GF-D8 (cell line): ENCODE data around the gene ZBTB34.
A peak's percentile ranks its signal among the peaks of the same experiment; 100 is the strongest.
"Not testable (repeated sequence)": the region's sequence is repeated elsewhere in the genome, so short reads cannot be mapped to it uniquely, and the experiment has no call there.

ENCODE experiments used
- DNase-seq: peaks from one replicate; lab custom pipeline; 2025; lab: John Stamatoyannopoulos, UW

Gene ZBTB34, protein sequence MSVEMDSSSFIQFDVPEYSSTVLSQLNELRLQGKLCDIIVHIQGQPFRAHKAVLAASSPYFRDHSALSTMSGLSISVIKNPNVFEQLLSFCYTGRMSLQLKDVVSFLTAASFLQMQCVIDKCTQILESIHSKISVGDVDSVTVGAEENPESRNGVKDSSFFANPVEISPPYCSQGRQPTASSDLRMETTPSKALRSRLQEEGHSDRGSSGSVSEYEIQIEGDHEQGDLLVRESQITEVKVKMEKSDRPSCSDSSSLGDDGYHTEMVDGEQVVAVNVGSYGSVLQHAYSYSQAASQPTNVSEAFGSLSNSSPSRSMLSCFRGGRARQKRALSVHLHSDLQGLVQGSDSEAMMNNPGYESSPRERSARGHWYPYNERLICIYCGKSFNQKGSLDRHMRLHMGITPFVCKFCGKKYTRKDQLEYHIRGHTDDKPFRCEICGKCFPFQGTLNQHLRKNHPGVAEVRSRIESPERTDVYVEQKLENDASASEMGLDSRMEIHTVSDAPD

DNA sequence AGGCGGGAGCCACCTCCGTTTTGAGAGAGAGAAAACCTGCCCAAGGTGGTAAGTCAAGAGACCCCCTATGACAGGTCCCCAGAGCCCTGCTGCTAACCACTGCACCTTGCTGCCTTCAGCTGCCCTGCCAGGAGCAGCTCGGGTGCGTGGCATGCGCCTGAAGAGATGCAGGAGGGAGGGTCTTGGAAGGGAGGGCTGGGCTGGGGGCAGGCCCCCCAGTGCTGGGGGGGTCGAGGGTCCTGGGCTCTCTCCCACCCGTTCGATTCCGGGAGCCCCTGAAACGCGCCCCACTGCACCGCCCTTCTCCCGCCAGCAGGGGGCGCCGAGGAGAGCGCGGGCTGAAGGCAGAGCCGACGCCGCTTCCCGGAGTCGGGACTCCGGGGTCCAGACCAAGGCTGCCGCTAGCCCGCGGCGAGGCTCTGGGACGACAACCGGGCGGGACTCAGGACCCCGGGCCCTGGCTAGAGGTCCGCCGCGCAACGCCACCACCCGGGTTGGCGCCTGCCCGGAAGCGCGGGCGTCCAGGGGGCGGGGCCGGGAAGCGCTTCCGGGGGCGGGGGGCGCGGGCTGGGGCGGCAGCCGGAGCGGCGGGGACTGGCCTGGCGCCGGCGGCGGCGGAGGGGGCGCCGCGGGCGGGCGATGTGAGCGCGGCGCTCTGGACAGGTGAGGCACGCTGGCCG, at the start of gene ZBTB34:
Gene ZBTB34, plus strand, starts transcription at position 563 of the 680 bp plus-strand sequence. CDS start 18,761 bp downstream, outside the sequence.
- DNase-seq = no peak

DNA sequence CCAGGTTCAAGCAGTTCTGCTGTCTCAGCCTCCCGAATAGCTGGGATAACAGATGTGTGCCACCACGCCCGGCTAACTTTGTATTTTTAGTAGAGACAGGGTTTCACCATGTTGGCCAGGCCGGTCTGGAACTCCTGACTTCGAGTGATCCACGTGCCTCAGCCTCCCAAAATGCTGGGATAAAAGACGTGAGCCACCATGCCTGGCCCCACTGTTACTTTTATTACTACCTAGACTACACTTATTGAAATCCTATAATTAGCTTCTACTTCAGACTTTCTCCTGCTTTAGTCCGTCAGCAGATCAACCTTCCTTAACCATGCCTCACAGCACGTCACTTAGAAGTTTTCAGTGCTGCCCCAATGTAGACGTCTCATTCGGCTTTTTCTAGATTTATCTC, 47.4 kb upstream of the ZBTB34 start:
- DNase-seq = no peak

DNA sequence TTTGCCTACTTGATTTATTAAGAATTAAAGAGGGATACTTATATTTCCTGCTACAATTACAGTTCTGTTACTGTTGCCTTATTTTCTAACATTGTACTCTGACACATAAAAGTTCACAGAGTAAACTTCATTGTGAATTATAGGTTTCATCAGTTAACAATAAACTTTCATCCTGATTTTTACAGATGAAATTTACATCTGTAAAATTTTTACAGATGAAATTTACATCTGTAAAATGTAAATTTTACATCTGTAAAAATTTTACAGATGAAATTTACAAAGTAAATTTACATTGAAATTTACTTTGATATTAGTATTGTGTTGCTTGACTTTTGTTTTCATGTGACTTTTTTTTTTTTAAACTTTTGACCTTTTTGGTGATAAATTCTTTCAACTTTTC, 46.3 kb upstream of the ZBTB34 start:
- DNase-seq = no peak

DNA sequence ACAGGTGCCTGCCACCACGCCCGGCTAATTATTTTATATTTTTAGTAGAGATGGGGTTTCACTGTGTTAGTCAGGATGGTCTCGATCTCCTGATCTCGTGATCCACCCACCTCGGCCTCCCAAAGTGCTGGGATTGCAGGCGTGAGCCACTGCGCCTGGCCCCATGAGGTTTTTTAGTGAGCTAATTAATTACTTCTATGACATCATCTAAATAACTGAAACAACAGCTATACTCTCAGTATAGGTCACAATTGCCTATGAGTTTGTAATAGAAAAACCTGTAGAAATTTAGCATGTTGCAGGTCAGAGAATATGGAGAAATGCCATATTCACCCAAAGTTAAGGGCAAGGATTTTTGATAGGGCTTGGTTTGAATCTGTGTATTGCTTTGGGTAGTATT, 42.8 kb upstream of the ZBTB34 start:
- not testable (repeated sequence) for DNase-seq

DNA sequence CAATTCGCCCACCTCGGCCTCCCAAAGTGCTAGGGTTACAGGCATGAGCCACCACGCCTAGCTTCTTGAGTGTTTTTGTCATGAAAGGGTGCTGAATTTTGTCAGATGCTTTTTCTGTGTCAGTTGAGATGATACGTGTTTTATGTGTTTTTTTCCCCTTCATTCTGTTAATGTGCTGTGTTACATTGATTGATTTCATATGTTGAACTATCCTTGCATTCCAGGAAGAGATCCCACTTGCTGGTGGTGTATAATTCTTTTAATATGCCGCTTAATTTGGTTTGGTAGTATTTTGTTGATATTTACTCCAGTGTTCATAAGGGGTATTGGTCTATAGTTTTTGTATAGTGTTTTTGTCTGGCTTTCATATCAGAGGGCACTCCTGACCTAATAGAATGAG, 42.0 kb upstream of the ZBTB34 start:
- no peak for DNase-seq

DNA sequence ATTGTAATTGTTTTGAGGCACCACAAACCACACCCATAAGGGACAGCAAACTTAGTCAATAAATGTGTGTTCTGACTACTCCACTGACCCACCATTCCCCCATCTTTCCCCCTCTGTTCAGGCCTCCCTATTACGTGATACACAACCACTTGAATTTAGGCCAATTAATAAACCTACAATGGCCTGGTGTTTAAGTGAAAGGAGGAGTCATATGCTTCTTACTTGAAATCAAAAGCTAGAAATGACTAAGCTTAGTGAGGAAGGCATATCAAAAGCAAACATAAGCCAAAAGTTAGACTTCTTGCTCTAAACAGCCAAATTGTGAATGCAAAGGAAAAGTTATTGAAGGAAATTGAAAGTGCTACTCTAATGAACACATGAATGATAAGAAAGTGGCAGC, 41.0 kb upstream of the ZBTB34 start:
- no peak for DNase-seq

DNA sequence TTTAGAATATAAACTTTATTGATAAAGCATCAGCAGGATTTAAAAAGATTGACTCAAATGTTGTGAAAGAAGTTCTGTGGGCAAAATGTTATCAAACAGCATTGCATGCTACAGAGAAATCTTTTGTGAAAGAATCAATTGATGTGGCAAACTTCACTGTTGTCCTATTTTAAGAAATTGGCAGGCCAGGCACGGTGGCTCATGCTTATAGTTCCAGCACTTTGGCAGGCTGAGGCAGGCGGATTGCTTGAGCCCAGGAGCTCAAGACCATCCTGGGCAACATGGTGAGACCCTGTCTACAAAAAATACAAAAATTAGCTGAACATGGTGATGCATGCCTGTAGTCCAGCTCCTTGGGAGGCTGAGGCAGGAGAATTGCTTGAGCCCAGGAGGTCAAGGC, 38.2 kb upstream of the ZBTB34 start:
- no peak for DNase-seq

DNA sequence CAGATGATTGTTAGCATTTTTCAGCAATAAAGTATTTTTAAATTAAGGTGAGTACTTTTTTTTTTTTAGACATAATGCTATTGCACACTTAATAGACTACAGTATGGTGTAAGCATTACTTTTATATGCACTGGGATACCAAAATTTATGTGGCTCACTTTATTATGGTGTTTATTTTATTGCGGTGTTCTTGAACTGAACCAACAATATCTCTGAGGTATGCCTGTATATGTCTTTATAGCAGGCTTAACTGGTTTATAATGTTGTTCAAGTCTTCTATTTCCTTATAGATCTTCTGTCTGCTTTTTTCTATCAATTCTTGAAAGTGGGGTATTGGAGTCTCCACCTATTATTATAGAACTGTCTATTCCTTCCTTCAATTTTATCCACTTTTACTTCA, 37.6 kb upstream of the ZBTB34 start:
- DNase-seq = no peak

DNA sequence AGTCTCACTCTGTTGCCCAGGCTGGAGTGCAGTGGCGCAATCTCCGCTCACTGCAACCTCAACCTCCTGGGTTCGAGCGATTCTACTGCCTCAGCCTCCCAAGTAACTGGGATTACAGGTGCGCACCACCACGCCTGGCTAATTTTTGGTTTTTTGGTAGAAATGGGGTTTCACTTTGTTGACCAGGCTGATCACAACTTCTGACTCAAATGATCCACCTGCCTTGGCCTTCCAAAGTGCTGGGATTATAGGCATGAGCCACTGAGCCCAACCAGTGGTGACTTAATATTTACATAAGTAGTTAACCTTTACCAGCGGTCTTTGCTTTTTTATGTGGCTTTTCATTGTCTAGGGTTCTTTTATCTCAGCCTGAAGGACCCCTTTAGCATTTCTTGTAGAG, 36.4 kb upstream of the ZBTB34 start:
- not testable (repeated sequence) for DNase-seq

DNA sequence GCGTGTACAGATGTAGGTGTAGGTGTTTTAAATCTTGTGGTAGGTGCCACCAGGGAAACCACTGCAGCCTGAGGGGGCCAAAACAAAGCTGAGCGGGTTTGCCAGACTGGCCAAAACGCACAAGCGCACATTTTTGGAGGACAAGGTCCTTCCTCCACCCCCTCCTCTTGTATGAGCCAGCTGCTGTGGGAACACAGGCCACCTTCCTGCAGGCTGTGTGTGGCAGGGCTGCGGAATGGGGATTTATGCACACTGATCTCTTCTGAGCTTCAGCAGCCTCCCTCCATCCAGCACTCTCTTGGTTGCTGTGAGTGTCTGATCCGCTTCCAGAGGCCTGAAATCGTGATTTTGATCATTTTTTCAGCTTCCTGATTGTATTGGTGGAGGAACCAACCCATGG, 33.2 kb upstream of the ZBTB34 start:
- DNase-seq = no peak

DNA sequence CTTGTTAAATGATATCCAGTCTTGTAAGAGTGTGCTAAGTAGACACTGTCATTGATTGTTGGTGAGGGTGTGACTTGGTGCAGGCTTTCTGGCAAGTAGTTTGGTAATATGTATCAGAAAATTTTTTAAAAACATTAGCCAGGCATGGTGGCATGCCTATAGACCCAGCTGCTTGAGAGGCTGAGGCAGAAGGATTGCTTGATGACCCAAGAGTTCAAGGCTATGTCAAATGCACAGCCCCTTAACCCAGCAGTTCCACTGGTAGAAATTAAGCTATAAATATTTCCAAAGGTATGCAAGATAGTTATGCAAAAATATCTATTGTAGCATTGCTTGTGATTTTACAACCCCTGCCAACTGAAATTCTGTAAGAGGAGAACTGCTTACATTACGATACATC, 31.4 kb upstream of the ZBTB34 start:
- DNase-seq = peak; percentile 4

DNA sequence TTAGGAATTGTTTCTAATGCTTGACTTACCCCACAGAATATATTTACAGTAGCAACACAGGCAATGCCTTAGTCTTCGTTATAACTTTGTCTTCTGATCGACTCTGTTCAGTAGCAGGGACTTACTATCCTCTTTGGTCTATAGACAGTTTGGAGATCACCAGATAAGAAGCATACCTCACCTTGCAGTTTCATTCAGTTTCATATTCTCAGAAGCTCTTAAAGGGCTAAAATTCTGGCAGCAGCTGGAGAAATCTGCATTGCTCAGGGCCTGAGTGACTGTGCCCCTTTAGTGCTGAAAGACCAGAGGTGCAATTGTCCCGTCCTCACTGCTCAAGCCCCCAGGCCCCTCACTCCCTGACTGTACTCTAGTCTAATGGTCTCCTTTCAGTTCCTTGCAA, 29.6 kb upstream of the ZBTB34 start:
- DNase-seq = no peak

DNA sequence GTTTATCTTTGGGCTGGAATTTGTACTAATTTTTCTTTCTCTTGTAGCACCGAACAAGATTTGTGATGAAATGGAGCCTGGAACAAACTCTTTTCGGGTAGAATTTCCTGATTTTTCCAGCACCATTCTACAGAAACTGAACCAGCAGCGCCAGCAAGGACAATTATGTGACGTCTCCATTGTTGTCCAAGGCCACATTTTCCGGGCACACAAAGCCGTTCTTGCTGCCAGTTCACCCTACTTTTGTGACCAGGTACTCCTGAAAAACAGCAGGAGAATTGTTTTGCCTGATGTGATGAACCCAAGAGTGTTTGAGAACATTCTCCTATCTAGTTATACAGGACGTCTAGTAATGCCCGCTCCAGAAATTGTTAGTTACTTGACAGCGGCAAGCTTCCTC, 28.0 kb upstream of the ZBTB34 start:
- no peak for DNase-seq

DNA sequence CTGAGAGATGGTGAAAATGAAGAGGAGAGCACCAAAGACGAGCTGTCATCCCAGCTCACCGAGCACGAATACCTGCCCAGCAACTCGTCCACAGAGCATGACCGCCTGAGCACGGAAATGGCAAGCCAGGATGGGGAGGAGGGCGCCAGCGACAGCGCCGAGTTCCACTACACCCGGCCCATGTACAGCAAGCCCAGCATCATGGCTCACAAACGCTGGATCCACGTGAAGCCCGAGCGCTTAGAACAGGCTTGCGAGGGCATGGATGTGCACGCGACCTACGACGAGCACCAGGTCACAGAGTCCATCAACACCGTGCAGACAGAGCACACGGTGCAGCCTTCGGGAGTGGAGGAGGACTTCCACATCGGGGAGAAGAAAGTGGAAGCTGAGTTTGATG, 27.4 kb upstream of the ZBTB34 start:
- DNase-seq = no peak

DNA sequence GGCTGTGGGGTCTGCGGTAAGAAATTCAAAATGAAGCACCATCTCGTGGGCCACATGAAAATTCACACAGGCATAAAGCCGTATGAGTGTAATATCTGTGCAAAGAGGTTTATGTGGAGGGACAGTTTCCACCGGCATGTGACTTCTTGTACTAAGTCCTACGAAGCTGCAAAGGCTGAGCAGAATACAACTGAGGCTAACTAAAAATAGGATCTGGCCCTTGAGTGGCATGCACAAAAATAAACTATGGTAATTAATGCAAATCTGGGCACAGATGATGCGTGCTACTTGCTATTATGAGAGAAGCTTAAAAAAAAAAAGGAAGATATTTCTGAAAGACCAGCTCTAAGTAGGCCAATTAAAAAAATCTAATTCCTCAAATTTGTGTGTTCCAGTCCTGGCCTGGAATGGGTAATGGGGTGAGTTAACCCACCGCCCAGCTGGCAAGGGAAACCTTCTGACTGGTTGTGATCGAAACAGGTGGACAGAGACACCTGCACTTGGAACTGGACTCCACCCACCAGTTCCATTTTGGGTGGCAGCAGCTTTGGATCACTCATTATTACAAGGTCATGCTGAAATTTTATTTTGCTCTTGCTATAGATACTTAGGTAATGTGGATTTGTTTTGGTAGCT, 26.6 kb upstream of the ZBTB34 start:
- no peak for DNase-seq

DNA sequence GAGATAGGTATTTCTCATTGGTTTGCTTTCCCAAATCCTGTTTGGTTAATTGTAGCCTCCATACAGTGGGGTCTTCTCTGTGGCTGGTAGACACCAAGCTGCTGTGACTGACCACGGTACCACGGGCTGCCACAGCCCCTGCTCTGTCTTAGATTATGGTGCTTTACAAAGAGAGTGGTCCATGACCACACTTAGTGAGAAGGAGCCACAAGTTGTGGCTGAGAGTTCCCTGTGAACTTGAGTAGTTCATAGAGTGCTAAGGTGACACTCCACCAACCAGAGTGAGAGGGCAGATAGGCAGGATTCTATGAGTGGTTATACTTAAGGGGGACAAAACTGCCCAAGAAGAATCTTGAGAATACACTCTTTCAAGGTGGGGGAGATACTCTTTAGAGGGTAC, 25.8 kb upstream of the ZBTB34 start:
- DNase-seq = no peak

DNA sequence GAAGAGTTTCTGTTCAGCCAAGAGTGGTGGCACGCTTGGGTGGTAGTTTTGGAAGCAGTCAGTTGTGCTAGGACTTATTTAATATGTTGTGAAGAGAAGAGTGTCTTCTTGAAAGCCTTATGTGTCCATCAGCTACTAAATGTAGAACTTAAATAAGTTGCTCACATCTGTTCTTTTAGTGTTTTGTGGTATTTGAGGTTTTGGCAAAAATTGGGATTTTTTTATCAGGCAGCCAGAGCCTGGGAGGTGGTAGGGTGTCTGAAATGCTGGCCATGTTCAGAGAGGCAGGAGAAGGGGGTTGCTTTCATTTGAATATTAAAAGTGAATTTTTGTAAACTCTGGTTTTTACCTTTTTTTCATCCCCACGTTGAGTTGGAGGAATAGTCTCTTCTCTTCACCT, 24.2 kb upstream of the ZBTB34 start:
- DNase-seq = no peak

DNA sequence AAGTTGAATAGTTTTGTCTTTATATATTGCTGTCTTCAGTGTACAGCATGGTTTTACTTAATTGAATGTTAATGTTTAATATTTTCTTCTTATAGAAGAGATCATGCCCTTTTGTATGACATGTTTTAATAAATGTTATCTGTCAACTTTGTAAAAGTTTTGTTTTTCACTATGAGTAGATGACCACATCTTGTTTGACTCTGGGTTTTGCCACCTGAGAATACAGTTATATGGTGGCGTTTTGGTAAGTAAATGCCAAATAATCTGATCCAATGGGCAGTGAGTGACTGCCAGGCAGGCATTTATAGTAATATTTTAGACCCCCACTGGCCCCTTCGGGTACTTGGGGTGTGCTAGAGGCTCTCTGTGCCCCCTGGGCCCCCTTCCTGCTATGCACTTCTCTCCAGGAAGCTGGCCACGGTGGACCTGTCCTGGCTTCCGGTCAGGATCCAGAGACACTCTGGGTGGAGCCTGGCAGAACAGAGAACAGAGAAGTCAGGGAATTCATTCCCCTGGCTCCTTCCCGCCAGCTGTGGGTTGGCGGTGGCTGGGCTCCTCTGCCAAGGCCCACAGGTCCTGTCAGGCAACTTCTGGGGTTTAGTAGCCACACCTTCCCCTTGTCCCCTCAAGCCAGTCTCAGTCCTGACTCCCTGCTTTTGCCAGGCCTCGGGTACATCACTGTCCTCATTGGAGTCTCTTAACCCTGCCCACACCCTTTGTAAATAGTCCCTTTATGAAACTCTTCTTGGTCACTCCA, 22.2 kb upstream of the ZBTB34 start:
- no peak for DNase-seq

DNA sequence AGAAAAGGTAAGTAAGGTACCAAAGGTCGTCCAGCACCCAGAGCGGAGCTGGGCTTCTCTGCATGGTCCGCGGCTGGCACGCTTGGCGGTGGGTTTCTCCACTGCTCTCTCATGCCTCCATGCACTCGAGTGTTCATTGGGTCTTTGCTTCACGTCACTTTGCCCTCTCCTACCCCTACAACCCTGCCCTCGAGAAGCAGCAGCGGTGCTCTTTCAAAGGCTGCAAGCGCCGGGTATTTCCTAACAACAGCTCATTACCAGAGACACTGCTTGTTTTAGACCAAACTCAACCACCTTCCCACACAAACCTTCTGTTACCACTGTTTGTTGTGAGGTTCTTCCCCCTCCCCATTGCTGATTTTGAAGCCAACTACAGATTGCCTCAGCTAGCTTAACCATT, 21.5 kb upstream of the ZBTB34 start:
- DNase-seq = no peak

DNA sequence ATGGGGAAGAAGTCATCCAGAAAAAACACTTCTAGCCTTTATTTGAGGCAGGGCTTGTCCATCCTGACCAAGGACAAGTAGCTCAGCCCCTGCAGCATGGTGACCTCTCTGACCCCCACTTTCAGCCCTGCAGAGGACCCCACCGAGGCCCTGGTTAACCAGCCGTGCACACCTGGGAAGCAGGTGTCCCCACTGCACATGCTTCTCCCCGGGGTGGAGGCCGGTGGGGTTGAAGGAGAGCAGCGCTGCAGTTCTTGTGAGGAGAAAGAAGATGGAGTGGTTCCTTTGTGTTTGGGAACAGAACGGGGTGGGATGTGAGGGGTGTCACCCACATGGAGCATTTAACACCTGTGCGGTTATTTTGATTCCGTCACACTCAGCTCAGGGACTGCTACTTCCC, 21.1 kb upstream of the ZBTB34 start:
- no peak for DNase-seq

DNA sequence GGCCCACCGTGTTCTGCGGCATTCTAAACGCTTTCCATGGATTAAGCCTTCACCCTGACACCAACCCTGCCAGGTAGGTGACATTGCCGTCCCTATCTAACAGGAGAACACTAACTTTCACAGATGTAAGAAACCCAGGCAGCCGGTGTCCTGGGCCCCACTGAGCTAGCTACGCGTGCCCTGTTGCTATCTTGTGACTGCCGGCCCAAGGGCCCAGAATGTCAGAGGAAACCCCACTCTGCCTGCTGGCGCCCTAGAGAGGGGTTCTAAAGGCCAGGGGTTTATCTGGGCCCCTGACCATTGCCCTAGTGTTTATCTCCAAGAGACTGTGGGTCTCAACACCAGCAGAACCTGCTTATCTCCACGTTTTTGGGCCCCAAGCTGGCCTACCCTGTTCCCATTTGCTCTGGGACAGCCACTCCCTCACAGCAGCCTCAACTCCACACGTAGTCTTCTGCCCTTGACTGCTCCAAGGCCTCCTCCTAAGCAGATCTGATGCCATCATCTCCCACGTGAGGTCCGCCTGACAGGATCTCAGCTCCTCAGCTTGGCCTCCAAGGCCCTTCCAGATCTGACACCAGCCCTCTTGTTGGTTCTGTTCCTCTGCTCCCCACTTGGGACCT, 18.1 kb upstream of the ZBTB34 start:
- no peak for DNase-seq
